ENCODE data around the gene WDR83. TPM values are rescaled to one million over a fixed set of nuclear protein-coding genes. Genes with fewer than 3 reads are reported as not detected.
A peak's percentile ranks its signal among the peaks of the same experiment; 100 is the strongest.
"Not testable (repeated sequence)": the region's sequence is repeated elsewhere in the genome, so short reads cannot be mapped to it uniquely, and the experiment has no call there.

The WDR83 gene
- total RNA-seq, 1 donor: 3.4 TPM

DNA sequence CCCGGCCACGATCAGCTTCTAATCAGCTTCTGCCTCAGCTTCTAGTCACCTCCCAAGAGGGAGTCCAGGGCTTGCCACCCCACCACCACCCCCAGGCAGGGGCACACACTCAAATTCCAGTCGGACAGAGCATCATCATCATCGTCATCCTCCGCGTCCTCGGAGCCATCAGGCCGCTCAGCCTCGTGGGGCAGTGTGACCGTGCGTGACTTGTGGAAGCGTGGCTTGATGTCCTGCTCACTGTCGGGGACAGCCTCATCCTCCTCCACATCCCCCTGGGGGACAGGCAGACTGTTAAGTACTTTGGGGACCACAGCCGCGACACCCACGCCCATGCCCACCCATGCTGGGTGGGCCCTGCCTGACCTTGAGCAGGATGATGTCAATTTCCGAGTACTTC, 44.6 kb downstream of the WDR83 start:
- Histone ChIP-seq H3K4me1 (ENCODE audit: insufficient read depth, low read length) (no peaks in the 10 kb centered on the region), H3K4me3 (ENCODE audit: low read length) (no peak overlapping the region), H3K9me3 (ENCODE audit: low read depth, low read length) (no peaks in the 10 kb centered on the region), H3K27me3 (ENCODE audit: insufficient read depth, low read length) (no peaks in the 10 kb centered on the region)

DNA sequence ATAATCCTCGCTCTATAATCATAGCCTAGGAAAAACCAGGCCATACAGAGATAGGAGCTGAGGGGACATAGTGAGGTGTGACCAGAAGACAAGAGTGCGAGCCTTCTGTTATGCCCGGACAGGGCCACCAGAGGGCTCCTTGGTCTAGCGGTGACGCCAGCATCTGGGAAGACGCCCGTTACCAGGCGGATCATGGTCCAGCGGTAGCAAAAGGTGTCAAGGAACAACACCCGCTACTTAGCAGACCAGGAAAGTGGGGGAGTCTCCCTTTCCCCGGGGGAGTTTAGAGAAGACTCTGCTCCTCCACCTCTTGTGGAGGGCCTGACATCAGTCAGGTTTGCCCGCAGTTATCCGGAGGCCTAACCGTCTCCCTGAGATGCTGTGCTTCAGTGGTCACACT, 45.5 kb downstream of the WDR83 start:
- not testable (repeated sequence) for H3K4me1 ChIP-seq (ENCODE audit: insufficient read depth, low read length); H3K27me3 ChIP-seq (ENCODE audit: insufficient read depth, low read length); H3K4me3 ChIP-seq (ENCODE audit: low read length); H3K9me3 ChIP-seq (ENCODE audit: low read depth, low read length)

DNA sequence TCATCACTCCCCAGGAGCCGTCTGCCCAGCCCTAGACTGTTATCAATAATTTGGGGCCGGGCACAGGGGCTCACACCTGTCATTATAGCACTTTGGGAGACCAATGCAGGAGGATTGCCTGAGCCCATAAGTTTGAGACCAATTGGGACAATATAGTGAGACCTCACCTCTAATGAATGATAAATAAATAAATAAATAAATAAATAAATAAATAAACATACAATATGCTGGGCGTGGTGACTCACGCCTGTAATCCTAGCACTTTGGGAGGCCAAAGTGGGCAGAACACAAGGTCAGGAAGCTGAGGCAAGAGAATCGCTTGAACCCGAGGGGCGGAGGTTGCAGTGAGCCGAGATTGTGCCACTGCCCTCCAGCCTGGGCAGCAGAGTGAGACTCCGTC, 46.7 kb downstream of the WDR83 start:
- not testable (repeated sequence) for H3K27me3 ChIP-seq (ENCODE audit: insufficient read depth, low read length); H3K4me3 ChIP-seq (ENCODE audit: low read length); H3K4me1 ChIP-seq (ENCODE audit: insufficient read depth, low read length); H3K9me3 ChIP-seq (ENCODE audit: low read depth, low read length)

DNA sequence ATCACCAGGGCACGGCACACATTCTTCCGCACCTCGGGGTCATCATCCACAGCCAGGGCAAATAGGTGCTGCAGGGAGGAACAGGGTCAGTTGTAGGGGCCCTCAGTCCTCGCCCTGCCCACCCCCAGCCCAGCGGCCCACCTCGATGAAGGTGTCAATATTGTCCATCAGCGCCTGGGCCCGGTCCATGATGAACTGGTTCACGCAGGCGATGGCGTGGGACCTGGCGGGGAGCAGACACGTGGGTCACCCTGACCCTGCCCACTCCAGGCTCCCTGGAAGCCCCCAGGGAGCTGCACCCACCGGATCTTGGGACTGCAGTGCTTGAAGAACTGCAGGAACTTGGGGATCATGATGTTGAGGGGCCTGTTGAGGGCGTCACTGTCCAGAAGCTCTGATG, 48.5 kb downstream of the WDR83 start:
- no peaks in the 10 kb centered on the region for H3K27me3 ChIP-seq (ENCODE audit: insufficient read depth, low read length)
- H3K4me1 ChIP-seq (ENCODE audit: insufficient read depth, low read length): no peaks in the 10 kb centered on the region
- no peak overlapping the region for H3K4me3 ChIP-seq (ENCODE audit: low read length)
- H3K9me3 ChIP-seq (ENCODE audit: low read depth, low read length): no peaks in the 10 kb centered on the region

DNA sequence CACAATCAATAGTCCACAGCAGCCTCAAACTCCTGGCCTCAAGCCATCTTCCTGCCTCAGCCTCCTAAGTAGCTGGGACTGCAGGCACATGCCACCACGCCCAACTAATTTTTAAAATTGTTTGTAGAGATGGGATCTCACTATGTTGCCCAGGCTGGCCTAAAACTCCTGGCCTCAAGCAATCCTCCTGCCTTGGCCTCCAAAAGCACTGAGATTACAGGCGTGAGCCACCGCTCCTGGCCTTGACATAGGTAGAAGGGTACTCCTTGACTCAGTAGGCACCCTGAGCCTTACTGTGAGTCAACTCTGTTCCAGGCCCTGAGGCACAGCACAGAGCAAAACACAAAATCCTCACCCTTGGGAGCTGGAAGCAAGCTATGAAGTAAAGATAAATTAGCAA, 49.3 kb downstream of the WDR83 start:
- H3K4me3 ChIP-seq (ENCODE audit: low read length): no peak overlapping the region

DNA sequence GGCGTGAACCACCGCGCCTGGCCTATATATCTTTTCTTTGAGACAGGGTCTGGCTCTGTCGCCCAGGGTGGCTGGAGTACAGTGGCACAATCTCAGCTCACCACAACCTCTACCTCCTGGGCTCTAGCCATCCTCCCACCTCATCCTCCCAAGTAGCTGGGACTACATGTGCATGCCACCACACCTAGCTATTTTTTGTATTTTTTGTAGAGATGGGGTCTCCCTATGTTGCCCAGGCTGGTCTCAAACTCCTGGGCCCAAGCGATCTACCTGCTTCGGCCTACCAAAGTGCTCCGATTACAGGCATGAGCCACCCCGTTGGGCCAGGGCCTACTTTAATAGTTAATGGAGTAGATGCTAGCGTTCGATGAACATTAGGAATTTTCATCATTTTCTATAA, 53.7 kb downstream of the WDR83 start:
- no peaks in the 10 kb centered on the region for H3K9me3 ChIP-seq (ENCODE audit: low read depth, low read length)
- H3K27me3 ChIP-seq (ENCODE audit: insufficient read depth, low read length): no peaks in the 10 kb centered on the region
- H3K4me3 ChIP-seq (ENCODE audit: low read length): no peak overlapping the region
- peaks cover 34% of the 10 kb centered on the region for H3K4me1 ChIP-seq (ENCODE audit: insufficient read depth, low read length)

More for the DNA sequence above, 49.3 kb downstream of the WDR83 start:
- no peaks in the 10 kb centered on the region for H3K9me3 ChIP-seq (ENCODE audit: low read depth, low read length)
- H3K4me1 ChIP-seq (ENCODE audit: insufficient read depth, low read length): peaks cover 7% of the 10 kb centered on the region
- H3K27me3 ChIP-seq (ENCODE audit: insufficient read depth, low read length): no peaks in the 10 kb centered on the region

DNA sequence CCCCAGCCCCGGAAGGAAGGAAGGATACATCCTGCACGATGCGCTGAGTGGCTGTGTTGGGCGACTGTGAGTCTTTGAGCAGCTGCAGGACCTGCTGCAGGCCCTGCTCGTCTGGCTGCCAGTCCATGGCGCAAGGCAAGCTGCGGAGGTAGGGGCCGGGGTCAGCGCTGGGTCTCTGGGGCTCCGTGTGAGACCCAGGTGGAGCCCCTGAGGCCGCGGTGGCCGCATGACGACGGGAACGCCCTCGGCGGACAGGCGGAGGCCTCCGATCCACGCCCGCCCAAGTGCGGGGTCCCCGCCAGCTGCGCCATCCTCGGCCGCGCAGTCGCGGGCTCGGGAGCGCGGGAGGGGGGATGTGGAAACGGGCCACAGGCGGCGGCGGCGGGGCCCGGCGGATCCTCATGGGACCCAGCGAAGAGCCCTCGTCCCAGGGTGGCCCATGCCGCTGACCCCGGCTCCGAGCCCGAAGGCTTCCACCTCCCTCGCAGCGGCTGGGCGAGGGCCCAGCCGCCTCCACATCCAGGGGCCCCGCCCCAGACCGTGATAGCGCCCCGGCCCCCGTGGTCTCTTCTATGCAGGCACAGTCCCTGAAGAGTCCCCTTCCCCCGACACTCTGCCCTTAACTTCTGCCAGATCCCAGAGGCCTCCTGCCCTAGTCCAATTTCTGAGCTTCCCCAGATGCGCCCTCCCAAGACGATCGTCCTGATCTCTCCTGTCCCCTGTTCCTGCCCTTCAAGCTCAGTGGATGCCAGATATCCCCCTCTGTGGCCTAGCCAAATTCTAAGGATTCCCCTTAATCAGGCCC, 54.4 kb downstream of the WDR83 start:
- no peaks in the 10 kb centered on the region for H3K27me3 ChIP-seq (ENCODE audit: insufficient read depth, low read length)
- peaks cover 34% of the 10 kb centered on the region for H3K4me1 ChIP-seq (ENCODE audit: insufficient read depth, low read length)
- H3K9me3 ChIP-seq (ENCODE audit: low read depth, low read length): no peaks in the 10 kb centered on the region
- H3K4me3 ChIP-seq (ENCODE audit: low read length): peak overlapping the region; percentile 89

DNA sequence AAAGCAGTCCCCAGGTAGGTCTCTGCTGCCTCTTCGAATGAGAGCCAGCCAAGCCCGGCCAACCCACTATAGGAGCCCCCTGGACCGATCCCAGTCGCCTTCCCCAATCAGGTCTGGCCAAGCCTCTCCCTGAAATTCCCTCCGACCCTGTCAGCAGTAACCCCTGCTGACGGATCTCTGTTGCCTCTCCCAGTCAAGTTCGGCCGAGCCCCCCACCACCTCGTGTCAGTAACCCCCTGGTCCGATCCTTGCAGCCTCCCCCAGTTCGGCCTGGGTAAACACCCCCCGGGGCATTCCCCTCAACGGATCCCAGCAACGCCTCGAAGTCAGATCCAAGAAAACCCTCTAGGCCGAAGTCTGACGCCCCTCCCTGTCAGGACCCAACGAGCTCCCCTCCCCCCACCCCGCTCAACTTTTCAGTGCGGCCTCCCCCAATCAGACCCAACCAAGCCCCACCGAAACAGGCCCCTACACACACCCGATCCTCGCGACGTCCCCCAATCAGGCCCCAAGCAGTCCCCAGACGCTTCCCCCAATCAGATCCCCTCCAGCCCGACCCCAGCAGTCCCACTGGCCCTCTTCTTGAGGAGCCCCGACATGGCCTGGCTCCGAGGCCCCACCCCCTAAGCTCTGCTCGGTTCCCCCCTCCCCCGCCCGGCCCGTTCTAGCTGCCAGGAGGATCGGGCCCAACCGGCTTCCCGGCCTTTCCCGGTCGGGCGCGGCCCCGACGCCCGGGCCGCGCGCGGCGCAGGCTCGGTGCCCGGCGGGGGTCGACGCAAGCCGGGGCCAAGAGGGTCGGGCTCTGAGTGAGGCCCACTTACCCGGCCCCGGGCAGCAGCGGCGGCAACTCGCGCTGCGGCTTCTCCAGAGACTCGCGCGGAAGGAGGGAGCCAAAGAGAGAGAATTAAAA, 55.3 kb downstream of the WDR83 start:
- H3K4me1 ChIP-seq (ENCODE audit: insufficient read depth, low read length): peaks cover 34% of the 10 kb centered on the region
- H3K27me3 ChIP-seq (ENCODE audit: insufficient read depth, low read length): no peaks in the 10 kb centered on the region
- H3K4me3 ChIP-seq (ENCODE audit: low read length): peak overlapping the region; percentile 89
- no peaks in the 10 kb centered on the region for H3K9me3 ChIP-seq (ENCODE audit: low read depth, low read length)

DNA sequence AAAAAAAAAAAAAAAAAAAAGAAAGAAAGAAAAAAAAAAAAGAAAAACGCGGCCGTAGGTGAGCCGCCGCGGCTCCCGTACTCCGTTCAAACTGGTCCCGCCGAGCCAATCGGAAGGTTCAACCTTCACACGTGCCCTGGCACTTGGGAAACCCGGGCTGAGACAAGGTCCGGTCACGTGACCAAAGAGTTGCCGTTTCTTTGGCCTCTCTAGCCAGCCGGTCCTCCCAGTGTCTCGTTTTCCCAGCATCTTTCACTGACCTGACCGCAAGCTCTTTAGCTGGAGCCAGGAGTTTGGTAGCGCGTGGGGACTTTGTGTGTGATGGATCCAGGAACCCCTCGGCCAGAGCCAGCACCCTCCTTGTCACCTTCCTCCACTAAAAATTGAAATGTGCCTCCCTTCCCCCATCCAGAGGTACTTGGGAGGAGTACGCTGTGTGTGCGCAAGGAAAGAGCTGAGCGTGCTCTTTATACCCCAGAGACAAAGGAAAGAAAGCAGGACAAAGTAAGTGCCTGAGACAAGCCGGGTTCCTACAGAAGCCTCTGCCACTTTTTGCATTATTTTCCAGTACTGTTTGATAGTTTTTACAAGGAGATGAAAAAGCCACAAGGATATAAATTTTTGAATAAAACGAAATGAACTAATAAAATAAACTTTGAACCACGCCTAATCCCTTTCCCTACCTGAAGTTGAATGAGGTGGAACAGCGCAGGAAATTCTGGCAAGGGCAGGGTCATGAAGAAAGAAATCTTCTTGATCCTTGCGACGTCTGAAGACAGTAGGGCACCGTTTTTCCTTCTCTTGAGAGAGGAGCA, 56.2 kb downstream of the WDR83 start:
- no peaks in the 10 kb centered on the region for H3K9me3 ChIP-seq (ENCODE audit: low read depth, low read length)
- no peaks in the 10 kb centered on the region for H3K27me3 ChIP-seq (ENCODE audit: insufficient read depth, low read length)
- H3K4me1 ChIP-seq (ENCODE audit: insufficient read depth, low read length): peaks cover 34% of the 10 kb centered on the region
- peak overlapping the region; percentile 89 for H3K4me3 ChIP-seq (ENCODE audit: low read length)

DNA sequence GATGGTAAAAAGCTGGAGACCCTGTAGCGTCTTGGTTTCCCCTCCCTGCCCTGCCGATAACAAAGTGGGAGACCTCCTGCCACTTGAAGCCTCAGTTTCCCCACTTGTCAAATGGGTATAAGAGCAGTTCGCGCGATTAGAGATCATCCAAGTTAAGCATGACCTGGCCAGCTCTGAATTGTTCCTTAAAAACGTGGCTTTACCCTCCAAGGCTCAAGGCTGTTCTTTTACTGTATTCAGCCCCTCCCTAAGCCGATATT, 56.7 kb downstream of the WDR83 start:
- Histone ChIP-seq H3K27me3 (ENCODE audit: insufficient read depth, low read length) (no peaks in the 10 kb centered on the region), H3K4me3 (ENCODE audit: low read length) (peak overlapping the region; percentile 89), H3K9me3 (ENCODE audit: low read depth, low read length) (no peaks in the 10 kb centered on the region), H3K4me1 (ENCODE audit: insufficient read depth, low read length) (peaks cover 34% of the 10 kb centered on the region)

DNA sequence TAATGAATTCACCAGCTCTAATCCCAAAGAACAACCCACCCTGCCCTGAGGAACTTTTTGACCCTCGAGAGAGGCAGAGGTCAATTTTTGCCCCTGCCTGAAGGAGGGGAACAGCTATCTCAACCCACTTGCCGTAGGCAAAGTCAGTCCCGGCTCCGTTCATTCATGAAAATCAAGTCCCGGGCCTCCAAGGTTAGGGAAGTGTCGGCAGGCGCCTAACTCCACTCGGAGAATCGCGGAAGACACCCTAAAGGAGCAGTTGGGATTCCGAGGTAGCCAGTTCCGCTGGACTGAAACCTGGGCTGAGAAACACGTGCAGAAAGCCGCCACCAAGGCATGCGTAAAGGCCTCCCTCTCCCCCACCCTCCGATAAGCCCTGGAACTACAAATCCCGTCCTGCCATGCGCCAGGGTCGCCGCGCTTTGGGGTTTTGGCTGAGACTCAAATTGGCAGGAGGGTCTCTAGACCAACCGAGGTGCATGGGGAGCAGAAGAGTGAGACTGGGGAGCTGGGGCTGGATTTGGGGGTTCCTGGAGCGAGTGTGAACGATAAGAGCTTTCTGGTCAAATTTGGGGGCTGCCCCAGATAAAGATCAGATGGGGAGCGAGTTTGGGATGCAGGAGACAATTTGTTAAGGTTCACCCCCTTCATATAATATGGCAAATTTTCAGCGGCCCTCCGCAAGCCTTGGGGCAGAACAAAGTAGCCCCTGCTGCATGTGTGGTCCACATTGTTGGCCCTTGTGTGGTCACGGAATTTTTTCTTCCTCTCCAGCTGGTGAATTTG, 57.2 kb downstream of the WDR83 start, which contains the start of gene TNPO2:
TNPO2 (minus strand) TSS at position 292 of the 786 bp plus-strand sequence. CDS start 2,955 bp downstream, outside the sequence.
- Histone ChIP-seq H3K9me3 (ENCODE audit: low read depth, low read length) (no peaks in the 10 kb centered on the region), H3K27me3 (ENCODE audit: insufficient read depth, low read length) (no peaks in the 10 kb centered on the region), H3K4me3 (ENCODE audit: low read length) (peak within 1 kb of the TSS; percentile 89), H3K4me1 (ENCODE audit: insufficient read depth, low read length) (peaks cover 34% of the 10 kb centered on the region)

Other genes starting within 250 kb of the WDR83 start
- 2.3 TPM for gene ZNF443, start 225.8 kb upstream of the WDR83 start, total RNA-seq
- gene ZNF709, start 182.0 kb upstream of the WDR83 start, total RNA-seq: 3.0 TPM
- gene ZNF564, start 115.3 kb upstream of the WDR83 start, total RNA-seq: 17.6 TPM
- 5.6 TPM for gene ZNF490, start 56.0 kb upstream of the WDR83 start, total RNA-seq
- 52.8 TPM for gene ZNF791, start 55.9 kb upstream of the WDR83 start, total RNA-seq
- gene MAN2B1, start 65 bp upstream of the WDR83 start, total RNA-seq: 143 TPM
- gene DHPS, start 15.1 kb downstream of the WDR83 start, total RNA-seq: 63.2 TPM
- not detected for gene GNG14, start 21.2 kb downstream of the WDR83 start, total RNA-seq
- 2.0 TPM for gene FBXW9, start 29.8 kb downstream of the WDR83 start, total RNA-seq
- gene TNPO2, start 57.1 kb downstream of the WDR83 start, total RNA-seq: 20.3 TPM
- 194 TPM for gene TRIR, start 67.9 kb downstream of the WDR83 start, total RNA-seq
- gene GET3, start 70.7 kb downstream of the WDR83 start, total RNA-seq: 28.7 TPM
- not detected for gene BEST2, start 85.0 kb downstream of the WDR83 start, total RNA-seq
- 8.3 TPM for gene HOOK2, start 108.7 kb downstream of the WDR83 start, total RNA-seq
- gene JUNB, start 124.7 kb downstream of the WDR83 start, total RNA-seq: 5,180 TPM
- gene PRDX2, start 135.0 kb downstream of the WDR83 start, total RNA-seq: 55.5 TPM
- gene THSD8, start 135.3 kb downstream of the WDR83 start, total RNA-seq: not detected
- gene RNASEH2A, start 139.8 kb downstream of the WDR83 start, total RNA-seq: 1.4 TPM
- 0.21 TPM for gene RTBDN, start 167.8 kb downstream of the WDR83 start, total RNA-seq
- gene MAST1, start 171.7 kb downstream of the WDR83 start, total RNA-seq: 0.52 TPM
- 17.2 TPM for gene DNASE2, start 214.6 kb downstream of the WDR83 start, total RNA-seq
- not detected for gene KLF1, start 220.4 kb downstream of the WDR83 start, total RNA-seq
- gene GCDH, start 224.4 kb downstream of the WDR83 start, total RNA-seq: 12.9 TPM